Non-pigmented ciliary epithelial cell (primary cell): ENCODE results near the gene UNKL.

Experiments
- DNase-seq: peaks from one replicate; pipeline ENCODE4 v3.0.0-alpha.2; 2010; ENCODE audit warnings: low read depth

The UNKL gene

DNA sequence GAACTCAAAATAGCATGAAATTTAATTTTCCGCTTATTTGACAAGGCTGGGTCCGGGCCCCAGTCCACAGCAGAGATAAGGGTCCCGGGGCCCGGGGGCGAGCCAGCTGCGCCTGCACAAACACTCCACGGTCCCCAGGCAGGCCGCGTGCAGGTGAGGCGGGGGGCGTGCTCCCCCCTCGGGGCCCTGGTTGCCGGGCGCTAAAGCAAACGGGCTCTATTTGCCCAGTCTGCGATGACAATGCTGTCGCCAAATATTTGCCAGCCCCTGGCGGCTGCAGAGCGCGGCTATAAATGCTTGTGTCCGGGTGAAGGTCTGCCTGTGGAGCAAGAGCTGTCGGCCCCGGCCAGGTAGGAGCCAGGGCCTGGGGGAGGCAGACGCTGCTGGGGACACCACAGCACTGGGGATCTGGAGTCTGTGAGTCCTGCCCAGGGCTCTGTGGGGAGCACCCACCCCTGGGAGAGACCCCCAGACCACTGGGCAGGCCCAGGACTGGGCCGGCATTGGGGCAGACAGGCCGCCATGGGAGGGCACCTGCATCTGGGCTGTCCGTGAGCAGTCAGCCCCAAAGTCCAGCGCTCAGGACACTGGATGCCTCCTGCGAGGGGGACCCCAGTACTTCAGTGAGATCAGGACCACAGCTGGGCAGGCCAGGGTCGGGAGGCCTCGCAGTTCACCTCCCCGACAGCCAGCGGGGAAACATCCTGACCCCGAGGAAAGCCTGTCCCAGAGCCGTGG, 16.4 kb upstream of the UNKL start, which contains the start of gene PERCC1:
TSS of gene PERCC1 (plus strand) at position 320 of the 738 bp plus-strand sequence. CDS start 1,516 bp downstream, outside the sequence.
- no peak for DNase-seq

DNA sequence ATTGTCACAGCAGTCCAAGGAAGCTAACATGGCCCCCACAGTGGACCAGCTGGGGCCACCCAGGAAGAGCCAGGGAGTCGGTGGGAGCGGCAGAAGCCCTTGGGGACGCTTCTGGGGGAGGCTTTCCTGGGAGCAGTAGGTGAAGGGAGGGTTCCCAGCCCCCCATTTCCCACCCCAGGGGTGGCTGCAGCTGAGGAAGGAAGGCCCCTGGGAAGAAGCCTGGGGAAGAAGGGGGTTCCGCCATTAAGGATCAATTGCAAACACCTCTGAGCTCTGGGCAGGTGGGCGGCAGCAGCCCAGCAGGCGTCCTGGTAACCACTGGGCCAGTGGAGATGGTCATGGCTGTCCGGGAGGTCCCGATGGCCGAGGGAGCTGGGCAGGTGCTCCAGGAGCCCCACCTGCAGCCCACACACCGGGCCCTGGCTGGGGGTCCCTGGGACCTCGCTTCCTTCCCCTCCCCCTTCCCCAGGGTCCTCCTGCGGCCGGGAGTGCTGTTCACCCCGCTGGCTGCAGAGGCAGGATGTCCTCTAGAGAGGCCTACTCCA, 15.8 kb upstream of the UNKL start:
- DNase-seq: no peak

DNA sequence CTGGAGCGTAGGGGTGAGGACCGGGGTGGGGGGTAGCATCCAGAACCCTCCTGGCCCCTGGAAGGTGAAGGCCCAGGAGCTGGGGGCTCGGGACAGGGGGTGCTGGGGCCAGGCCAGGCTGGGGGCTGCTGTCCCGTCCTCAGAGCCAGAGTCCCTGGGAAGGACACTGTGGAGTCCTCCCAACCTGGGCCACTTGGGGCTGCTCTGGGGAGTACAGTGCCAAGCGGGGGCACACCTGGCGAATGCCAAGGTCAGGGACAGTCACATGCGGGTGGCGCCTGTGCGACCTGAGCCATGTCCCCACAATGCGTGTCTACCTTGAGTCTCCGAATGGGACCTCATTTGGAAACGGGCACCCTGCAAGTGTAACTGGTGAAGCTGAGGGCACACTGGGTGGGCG, 15.1 kb upstream of the UNKL start:
- DNase-seq: no peak

DNA sequence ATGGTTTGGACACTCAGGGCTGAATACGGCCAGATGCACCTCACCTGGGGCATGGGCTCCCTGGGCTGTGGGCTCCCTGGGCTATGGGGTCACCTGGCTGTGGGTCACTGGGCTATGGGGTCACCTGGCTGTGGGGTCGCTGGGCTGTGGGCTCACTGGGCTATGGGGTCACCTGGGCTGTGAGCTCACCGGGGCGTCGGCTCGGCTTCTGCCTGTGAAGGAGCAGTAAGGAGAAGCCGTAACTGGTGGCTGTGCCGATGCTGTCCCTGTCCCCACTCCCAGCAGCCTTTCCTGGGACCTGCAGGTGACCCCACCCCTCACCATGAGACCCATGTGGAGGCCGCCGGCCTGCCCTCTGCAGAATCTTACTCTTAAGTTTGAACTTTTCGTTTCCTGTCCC, 14.5 kb upstream of the UNKL start:
- DNase-seq: no peak

DNA sequence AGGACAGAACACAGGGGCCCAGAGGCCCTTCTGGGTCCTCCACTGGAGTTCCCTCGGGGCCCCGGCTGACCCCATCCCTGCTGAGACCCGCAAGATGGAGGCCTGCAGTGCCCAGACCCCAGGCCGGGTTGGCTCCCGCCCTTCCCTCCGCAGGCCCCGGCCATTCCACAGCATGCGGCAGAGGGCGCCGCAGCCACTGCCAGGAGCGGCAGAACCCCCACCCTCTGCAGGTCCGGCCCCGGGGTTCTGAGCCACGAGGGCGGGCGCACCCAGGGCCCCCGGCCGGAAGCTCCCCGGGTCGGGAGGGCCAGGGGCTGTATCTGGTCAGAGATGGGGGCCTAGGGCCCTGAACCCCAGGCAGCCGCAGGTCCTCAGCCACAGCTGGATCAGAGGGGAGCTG, 14.0 kb upstream of the UNKL start:
- no peak for DNase-seq

DNA sequence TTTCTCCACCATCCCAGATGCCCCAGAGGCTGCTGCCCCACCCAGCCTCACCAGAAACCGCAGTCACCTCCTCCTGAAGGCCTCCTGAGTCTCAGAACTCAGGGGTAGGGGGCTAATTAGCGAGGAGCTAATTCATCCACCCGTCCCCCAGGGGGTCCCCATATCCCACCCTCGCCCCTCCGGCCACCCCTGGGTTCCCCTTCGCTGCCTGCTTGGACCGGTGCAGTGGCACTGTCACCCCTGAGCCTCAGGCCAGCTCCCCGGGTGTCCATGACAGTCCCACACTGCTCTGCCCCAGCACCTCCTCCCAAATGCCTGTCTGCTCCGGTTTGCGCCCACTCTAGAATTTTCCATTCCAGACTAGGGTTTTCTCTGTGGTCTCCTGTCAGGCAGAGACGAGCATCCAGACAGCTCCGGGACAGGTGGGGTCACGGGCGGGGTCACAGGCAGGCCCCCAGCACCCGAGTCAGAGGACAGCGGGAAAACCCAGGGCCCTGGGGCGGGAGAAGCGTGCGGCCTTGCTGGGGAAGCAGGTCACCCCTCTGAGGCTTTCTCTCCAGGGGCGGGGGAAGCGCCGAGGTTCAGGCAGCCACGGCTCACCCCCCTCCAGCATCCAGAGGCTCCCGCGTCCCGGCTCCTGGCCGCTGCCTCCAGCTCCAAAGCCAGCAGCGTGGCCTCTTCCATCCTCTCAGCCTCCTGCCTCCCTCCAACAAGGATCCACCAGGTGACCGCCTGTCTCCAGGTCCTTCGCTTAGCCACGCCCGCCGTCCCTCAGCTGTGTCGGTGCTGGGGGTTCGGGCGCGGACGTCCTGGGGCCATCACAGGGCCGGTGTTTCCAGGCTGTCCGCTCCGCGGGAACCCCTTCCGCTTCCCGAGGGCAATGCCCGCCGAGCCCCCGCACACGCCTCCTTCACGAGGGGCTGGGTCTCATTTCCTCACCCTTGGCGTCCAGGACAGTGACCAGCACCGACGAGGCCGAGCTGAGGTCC, 13.3 kb upstream of the UNKL start:
- no peak for DNase-seq

DNA sequence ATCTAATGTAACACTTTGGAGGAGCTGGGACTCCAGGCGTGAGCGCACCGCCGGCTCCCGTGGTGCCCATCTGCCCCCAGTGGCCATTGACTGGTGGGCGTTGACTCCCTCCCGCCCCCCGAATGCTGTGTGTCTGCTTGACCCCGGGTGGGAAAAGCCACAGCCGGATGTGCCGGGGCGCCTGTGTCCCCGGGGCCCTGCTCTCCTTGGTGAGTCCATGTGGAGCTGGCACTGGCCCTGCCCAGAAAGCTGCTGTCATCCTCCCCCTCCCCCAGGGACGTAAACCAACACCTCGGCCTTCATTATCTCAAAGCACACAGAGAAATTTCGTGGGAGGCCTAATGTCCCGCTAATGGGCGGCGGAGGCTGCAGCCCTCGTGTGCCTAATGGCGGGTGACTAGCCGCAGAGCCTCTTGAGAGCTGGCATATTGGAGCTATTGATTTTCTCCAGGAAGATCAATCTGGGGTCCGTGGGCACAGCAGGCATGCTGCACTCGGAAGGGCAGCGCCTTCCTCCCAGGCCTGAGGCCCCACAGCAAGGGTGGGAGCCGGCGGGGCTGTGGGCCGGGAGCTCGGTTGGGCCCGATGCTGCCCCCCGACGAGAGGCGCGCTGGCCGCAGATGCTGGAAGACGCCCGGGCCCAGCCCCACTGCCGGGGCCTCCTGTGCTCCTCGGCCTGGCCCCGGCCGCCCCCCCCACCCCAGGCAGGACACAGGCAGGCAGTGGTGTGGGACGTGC, 12.4 kb upstream of the UNKL start:
- DNase-seq: no peak

DNA sequence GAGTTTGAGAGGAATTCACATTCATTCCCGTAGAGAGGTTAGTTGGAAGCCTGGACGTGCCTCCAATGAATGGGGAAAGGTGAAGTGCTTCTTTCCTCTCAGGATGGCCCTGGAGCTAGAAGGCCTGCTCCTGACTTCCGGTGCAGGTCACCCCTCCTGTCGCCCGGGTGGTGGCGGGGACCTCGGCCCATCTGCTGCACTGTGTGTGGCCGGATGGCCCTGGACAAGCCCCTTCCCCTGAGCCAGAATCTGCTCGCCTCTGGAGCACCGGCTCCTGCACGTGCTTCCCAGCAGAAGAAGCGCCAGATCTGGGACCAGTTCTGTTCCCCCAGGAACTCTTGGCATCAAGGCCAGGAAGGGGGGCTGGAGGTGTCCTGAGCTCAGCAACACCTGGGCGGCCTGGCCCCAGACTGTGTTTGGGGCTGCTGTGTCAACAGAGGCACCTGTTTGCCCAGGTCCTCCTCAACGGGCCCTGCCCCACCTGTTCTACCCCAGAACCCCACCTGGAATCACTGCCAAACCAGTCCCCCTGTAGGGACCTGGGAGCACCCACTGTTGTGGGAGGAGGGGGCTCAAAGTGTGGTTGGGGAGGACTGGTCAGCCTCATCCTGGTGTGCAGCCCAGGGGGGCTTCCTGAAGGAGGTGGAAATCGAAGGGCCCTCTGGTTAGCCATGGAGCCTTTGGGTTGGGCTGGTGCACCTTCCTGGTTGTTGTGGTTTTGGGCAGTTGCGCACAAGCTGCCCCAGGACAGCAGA, 11.3 kb upstream of the UNKL start:
- DNase-seq: no peak

DNA sequence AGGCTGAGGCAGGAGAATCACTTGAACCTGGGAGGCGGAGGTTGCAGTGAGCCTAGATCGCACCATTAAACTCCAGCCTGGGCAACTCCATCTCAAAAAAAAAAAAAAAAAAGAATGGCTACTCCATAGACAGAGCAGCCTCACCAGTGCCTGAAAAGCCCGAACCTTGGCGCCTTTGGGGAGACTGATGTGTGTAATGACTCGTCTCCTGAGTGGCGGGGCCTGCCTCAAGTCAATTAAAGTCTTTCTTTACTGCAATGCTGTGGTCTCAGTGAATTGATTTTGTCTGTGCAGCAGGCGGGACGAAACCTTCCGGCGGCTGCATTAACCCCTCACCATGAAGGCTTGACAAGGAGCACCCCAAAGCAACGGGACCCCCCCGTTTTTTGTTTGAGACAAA, 9.5 kb upstream of the UNKL start:
- DNase-seq: no peak

DNA sequence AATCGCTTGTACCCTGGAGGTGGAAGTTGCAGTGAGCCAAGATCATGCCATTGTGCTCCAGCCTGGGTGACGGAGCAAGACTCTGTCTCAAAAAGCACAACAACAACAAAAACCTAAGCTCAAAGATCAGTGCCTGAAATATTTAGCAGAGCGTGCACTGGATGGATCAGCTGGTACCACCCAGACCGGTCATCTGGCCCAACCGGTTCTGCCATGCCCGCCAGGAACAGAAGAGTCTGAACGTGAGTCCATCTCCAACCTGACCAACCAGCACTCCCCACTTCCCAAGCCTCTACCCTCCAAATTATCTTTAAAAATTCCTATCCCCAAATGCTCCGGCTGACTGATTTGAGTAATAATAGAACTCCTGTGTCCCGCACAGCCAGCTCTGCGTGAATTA, 7.6 kb upstream of the UNKL start:
- no peak for DNase-seq

DNA sequence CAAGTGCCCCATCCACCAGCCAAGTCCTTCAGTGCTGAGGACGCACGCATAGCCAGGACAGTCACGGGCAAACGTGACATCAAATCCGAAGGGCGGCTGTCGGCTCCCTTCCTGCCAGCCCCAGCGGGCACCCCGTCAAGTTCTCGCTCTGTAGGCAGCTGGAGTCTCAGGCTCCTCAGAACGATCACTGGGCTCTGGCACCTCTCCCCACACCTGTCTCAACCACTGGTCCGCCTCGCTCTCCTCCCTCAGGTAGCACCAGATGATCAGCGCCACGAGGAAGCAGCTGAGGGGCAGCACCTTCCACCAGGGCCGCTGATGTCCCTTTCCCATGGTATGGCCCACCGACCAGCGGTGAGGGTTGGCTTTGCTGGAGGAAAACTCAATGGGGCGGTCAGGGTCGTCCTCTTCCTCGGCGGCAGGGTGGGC, 5.6 kb upstream of the UNKL start:
- no peak for DNase-seq

DNA sequence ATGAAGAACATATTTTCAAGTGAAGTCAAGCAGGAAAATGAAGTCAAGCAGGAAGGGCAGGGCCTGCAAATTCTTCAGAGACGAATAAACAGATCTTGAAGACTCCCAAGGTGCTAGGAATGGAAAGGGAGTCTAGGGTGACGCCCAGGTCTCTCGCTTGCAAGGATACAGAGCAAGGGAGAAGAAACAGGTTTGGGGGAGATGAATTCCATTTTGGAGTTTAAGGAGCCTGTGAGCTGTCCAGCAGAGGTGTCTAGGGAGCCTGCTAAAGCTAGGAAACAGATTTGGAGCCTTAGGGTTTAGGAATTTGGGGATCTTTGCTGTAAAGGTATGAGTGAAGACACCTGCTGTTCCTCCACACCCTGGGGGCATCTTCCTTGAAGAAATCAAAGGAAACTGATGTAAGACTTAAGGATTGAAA, 2.0 kb upstream of the UNKL start:
- DNase-seq: no peak

DNA sequence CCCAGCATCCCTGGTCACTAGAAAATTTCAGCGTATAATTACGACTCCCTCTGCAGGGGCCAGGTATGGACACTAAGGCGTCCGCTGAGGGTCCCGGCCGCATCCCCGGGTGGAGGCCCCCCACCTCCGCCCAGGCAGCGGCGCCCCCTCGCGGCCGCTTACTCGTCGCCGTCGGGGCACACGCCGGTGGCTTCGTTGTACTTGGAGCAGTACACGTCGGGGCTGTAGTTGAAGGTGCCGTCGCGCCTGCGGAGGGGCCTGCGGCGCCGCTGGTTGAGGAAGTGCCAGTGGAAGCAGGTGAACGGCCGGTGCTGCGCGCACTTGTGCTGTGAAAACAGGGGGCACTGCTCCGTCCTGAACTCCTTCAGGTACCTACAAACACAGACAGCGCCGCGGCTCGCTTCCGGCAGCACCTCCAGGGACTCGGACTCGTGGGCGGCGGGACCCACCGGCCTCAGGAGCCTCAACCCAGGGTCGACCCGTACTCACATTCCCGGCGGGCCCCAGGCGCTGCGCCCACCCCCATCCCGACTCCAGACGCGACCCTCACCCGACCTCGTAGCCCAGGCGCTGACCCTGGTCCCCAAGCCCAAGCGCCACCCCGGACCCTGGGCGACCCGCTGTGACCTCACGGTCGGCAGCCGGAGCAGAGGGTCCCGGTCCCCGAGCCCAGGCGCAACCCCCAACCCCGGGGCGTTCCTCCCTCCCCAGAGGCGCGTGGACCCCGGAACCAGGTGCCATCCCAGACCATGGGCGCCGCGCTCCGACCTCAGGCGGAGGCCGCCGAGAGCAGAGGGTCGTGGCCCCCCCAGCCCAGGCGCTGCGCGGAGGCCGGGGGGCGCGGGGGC, 596 bp downstream of the UNKL start:
- no peak for DNase-seq

DNA sequence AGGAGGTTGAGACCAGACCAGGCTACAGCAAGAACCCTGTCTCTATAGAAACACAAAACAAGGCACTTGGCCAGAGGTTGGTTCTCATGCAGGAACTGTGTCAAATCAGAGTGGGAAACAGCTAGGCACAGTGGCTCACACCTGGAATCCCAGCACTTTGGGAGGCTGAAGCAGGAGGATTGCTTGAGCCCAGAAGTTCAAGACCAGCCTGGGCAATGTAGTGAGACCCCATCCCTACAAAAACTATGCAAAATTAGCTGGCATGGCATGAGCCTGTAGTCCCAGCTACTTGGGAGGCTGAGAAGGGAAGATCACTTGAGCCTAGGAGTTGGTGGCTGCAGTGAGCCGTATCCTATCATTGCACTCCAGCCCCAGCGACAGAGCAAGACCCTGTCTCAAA, 1.7 kb downstream of the UNKL start:
- no peak for DNase-seq

DNA sequence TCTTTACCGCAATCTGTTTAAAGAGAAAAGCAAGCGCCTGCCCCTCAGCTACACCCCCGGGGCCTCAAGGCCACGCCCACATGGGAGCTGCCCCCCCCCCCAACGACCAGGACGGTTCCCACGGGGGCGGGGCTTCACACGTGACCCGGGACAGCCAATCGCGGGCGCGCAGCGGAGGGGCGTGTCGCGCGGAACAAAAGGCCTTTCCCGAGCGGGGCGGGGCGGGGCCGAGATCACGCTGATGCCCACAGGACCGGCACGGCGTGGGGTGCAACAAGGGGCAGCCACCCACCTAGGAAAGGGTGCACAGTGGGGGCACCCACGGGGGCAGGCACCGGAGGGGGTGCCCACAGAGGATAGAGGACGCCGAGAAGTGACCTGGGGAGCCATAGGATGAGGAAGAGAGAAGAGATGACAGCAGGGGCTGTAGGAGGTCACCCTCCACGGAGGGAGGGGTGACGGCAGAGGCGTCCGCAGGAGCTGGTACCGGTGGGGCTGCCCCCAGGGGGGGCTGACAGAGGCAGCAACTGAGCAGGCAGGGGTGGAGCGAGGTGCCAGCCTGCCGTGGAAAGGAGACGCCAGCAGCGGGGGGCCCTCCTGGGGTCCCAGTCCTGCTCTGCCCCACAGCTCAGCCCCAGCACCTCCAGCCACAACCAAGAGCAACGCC, 6.2 kb downstream of the UNKL start:
- DNase-seq: peak; percentile 23

DNA sequence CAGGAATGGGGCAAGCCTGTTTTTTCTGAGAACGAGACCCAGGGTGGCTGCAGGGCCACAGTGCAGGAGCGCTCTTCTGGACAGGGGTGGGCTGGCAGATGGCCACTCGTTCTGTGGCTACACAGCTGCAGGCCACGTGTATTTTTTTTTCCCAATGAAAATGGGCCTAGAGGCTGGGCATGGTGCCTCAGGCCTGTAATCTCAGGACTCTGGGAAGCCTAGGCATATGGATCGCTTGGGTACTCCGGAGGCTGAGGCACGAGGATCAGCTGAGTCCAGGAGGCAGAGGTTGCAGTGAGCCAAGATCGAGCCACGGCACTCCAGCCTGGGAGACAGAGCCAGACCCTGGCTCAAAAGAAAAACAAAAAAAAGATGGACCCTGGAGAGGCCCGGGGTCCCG, 6.8 kb downstream of the UNKL start:
- DNase-seq: no peak

DNA sequence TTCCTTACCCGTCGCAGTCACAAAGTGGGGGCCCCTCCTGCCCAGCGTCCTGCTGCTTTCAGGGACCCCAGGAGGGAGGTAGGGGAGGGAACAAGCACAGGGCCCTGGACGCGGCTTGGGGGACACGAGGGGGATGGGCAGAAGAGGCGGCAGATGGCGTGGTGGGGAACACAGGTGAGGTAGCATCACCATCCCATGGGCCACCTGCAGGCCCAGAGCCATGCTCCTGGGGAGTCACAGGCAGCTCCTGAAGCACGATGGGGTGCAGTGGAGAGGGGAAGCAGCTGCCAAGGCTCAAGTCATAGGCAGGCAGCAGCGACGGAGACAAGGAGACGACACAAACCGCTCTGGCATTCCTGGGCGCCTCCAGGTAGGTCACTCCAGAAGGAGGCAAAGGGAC, 10.8 kb downstream of the UNKL start:
- no peak for DNase-seq

DNA sequence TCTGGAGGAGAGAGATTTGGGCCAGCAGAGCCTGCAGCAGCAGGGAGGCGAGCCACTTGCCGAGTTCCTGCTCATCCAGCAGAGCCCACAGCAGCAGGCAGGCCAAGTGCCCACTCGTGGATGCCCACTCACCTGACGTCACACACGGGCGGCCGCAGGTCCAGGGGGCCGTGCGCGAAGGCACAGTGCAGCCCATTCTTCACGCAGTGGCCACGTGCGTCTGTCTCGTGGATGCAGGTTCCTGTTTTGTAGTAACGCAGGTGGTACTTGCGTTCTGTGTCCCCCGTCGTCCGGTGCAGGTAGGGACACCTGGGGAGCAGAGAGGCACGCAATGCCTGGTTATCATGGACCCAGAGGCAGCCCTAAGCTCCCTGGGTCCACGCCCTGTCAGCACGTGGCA, 11.5 kb downstream of the UNKL start:
- DNase-seq: no peak

DNA sequence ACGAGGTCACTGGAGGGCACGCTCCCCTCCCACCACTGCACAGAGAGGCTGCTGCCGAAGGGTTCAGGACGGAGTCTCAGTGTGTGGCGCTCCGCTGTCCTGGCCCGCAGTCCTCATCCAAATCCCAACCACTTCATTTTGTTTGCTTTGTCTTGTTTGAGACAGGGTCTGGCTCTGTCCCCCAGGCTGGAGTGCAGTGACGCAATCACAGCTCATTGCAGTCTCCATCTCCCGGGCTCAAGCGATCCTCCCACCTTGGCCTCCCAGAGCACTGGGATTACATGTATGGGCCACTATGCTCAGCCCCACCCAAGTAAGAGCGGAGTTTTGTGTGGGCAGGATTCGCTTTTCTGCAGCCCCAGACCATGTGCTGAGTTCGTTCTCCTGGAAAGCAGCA, 12.7 kb downstream of the UNKL start:
- DNase-seq: no peak
